Measurements from ENCODE around the gene ADIPOQ.

DNA sequence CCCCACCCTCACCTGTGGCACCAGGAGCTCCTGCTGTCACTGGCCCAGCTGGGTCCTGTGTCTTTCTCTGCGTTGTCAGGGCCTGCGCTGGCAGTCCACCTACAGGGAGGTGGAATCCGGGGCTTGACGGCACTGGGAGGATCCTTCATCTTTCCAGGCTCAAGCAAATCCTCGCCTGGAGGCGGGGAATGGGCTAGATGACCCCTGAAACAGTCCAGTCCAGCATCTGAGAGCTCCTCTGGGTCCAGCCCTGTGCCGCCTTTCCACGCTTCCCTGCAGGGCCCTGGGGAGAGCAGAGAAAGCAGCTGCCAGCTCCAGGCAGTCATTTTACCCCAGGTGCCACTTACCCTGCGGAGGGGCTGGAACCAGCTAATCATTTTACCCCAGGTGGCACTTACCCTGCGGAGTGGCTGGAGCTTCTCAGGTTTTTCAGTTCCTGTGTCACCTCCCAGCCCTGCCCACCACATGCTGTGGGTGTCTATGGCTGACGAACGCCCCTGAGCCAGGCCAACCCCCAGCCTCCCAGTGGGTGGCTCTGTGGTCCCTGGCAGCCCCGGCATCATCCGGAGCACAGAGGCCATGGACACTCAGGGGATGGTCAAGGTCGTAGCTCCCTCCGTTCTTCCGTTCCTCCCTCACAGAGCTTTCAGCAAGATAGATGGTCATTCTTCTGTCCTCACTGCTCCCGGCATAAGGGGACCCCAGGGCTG is 17.9 kb upstream of the ADIPOQ start:
- TF ChIP-seq CTCF (IDR thresholded peaks at IDR 0.05; ENCODE audit: low read depth, low read length, missing input control) = no peak
- TF ChIP-seq REST (IDR thresholded peaks at IDR 0.05) = no peak
- no peak for TF ChIP-seq GABPA (IDR thresholded peaks at IDR 0.05 in 1 of 2, conservative IDR thresholded peaks at IDR 0.05 in 1 of 2)
- TF ChIP-seq EGR1 (IDR thresholded peaks at IDR 0.05; ENCODE audit: low read depth in 2 of 2) = no peak
- no peak for TF ChIP-seq RAD21 (IDR thresholded peaks at IDR 0.05)
- no peak for TF ChIP-seq ZBTB33 (IDR thresholded peaks at IDR 0.05)
- TF ChIP-seq RXRA (IDR thresholded peaks at IDR 0.05) = no peak
- no peak for TF ChIP-seq TAF1 (conservative IDR thresholded peaks at IDR 0.05)
- TF ChIP-seq YY1 (IDR thresholded peaks at IDR 0.05) = no peak
- no peak for TF ChIP-seq JUND (IDR thresholded peaks at IDR 0.05)
- TF ChIP-seq MAX (IDR thresholded peaks at IDR 0.05) = no peak
- TF ChIP-seq SP1 (IDR thresholded peaks at IDR 0.05) = no peak
- TF ChIP-seq ATF3 (IDR thresholded peaks at IDR 0.05) = no peak
- no peak for TF ChIP-seq FOXA1 (IDR thresholded peaks at IDR 0.05)

Measured in liver (tissue), 3 donors.